Ovary (tissue), 3 donors: ENCODE measurements around the gene RIBC2.

ENCODE experiments used
- CTCF ChIP-seq, 3 donors: fragments of 450-650 bp in 2 of 3; fragments of 200-600 bp in 1 of 3; IDR thresholded peaks; one replicate each; pipeline versions ENCODE4 v1.5.1 to v1.8.0; 2016 to 2022; ENCODE audit warnings: antibody characterized with exemption in 3 of 3, mild to moderate bottlenecking in 1 of 3
- EP300 ChIP-seq: sonication (generic); formaldehyde crosslinking; IDR thresholded peaks from one replicate; pipeline ENCODE4 v1.6.1; 2017; ENCODE audit warnings: antibody characterized with exemption
- POLR2A ChIP-seq: fragments of 450-650 bp; IDR thresholded peaks from one replicate; pipeline ENCODE4 v1.6.1; 2017; ENCODE audit warnings: antibody characterized with exemption, mild to moderate bottlenecking, moderate library complexity
- donor health status: DM: no; HTN: no; CAD: no.

DNA sequence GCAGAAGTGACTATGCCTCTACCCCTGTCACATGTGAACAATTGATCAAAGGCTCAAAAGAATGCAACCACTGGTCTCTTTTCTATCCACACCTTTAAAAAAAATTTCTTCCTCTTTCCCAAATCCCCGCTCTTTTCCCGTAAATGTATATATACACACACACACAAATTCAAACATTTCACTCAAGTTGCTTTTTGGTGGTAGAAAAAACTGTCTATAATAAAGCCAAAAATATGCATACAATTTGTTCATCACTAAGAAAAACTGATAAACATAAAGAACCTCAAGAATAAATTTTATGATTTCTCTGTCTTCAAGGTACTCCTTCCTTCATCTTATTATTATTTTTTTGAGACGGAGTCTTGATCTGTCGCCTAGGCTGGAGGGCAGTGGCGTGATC, 5.7 kb upstream of the RIBC2 start:
- TF ChIP-seq CTCF (IDR thresholded peaks at IDR 0.05) (no peak), EP300 (no peak), POLR2A (no peak)
